Right ventricle myocardium superior (tissue), 1 donor: ENCODE data around the gene LMNTD2. TPM values are rescaled to one million over a fixed set of nuclear protein-coding genes. Genes with fewer than 3 reads are reported as not detected.

Experiments
- ATAC-seq: fragments of 200-7000 bp; cut with Tn5 transposase; one replicate; pipeline ENCODE4 v1.9.1; 2020; ENCODE audit warnings: mild to moderate bottlenecking; ENCODE audit not compliant: poor library complexity
- DNase-seq: peaks from one replicate; pipeline ENCODE4 v3.0.0-alpha.2; 2020
- intact Hi-C: fragments of 100-400 bp; cut with DNase I; formaldehyde crosslinking; loops from one replicate; pipeline ENCODE4 v1.11.2; 2022
- total RNA-seq: library from RNA; stranded (reverse); fragmentation: NEBNext Ultra II Directional; extraction: Animal tissue kit (Norgen Biotek cat#: 25700); gene quantifications from one replicate; pipeline ENCODE4 v1.2.1, GENCODE V29; 2021
- donor health status: DM: no; HTN: yes; CAD: no; lungs with severe emphysema.

Gene LMNTD2
- total RNA-seq, 1 donor from 2014 or later: 0.22 TPM

- intact Hi-C loops: loop anchor here (10.0 kb wide), 1 partner anchor 167 kb away; no protein-coding TSS in a partner anchor
- no peak for DNase-seq
- no peak for ATAC-seq
Observed at GRCh38 chr11:557328-558132, 3.0 kb downstream of the LMNTD2 start.

DNA sequence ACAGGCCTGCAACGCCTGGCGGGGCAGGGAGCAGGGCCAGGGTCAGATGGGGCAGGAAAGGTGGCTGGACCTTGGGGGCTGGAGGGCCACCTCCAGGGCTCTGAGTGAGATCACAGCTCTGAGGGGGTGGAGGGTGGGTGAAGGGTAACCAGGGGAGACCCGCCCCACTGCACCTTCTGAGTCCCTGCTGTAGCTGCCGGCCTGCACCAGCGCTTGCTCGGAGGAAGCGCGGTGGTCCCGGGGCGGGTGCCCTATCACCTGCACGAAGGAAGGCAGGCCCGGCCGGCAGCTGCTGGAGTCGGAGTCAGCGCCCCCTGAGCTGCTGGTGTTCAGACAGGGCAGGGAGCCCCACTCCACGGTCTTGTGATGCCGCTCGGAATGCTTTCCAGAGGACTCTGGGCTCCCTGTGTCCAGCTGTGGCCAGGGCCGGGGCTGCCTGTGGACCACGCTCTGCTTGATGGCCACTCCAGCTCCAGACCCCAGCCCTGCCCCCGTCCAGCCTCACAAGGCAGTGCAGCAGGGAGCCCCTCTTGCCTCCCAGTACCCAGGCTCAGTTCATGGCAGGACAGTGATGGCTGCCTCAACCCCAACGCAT lies 3.8 kb downstream of the LMNTD2 start:
- ATAC-seq (no peak), DNase-seq (no peak)
- intact Hi-C loops: loop anchor here (10.0 kb wide), 1 partner anchor 168 kb away; no protein-coding TSS in a partner anchor

DNA sequence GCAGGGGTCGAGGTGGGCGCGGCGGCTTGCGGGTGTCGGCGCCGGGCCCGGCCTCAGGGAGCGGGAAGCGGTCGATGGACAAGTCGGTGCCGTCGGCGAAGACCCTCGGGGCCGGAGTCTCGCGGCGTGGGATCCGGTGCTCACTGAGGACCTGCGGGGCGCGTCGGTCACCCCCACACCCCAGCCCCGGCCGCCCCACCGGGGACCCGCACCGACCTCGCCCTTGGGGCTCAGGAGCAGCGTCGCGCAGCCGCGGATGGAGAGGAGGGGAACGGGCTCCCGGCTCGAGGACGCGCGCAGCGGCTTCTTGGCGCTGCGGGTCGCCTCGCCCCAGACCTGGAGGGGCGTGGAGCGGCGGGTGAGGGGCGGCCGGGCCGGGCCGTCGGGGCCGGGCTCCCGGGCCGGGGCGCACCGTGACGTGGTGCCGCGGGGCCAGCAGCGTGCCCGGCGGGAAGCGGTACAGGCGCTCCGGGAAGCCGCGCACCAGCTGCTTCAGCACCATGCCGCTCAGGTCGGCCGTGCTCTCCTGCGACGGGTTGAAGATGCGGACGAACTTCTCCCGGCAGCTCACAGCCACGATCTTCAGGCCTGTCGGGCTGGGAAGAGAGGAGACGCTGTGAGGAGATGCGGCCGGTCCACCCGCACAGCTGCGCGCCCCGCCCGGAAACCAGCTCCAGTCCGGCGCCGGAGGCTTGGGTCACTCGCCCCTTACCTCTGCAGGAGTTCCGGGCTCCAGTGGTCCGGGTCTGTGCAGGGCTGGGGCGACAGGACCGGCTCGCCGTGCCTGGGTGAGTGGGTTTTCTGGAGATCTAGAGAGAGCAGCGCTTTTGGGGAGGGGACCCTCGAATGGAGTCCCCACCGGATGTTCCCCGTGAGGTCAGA lies 4.5 kb downstream of the LMNTD2 start:
- no peak for ATAC-seq
- intact Hi-C loops: loop anchor here (10.0 kb wide), 1 partner anchor 169 kb away; no protein-coding TSS in a partner anchor

GRCh38 chr11:555227-555779 lies 5.2 kb downstream of the LMNTD2 start:
- ATAC-seq (no peak), DNase-seq (no peak)
- intact Hi-C loops: loop anchor here (10.0 kb wide), 1 partner anchor 169 kb away; no protein-coding TSS in a partner anchor

More for the DNA sequence above, 4.5 kb downstream of the LMNTD2 start:
- no peak for DNase-seq

- DNase-seq (peak; percentile 70), ATAC-seq (peak; percentile 76)
- intact Hi-C loops: loop anchor here (10.0 kb wide), 1 partner anchor 170 kb away; no protein-coding TSS in a partner anchor
Observed at GRCh38 chr11:554428-555226, 5.9 kb downstream of the LMNTD2 start.

DNA sequence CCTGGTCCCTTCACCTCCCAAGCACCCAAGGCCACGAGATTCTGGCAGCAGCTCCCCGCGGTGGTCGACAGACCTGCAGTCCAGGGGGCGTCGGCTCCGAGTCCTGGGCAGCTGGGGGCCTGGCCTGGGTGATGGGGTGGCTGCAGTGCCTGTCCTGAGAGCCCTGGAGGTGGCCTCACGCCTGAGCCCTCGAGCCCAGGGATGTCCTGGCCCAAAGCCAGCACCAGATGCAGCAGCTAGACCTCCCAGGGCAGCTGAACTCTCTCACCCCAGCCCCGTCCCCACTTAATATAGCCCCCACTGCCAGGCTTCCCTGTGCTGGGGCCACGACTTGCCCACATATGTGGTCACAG lies 6.6 kb downstream of the LMNTD2 start:
- intact Hi-C loops: loop anchor here (10.0 kb wide), 1 partner anchor 171 kb away; no protein-coding TSS in a partner anchor
- ATAC-seq (no peak), DNase-seq (no peak)

- intact Hi-C loops: loop anchor here (10.0 kb wide), 1 partner anchor 171 kb away; no protein-coding TSS in a partner anchor
- ATAC-seq (no peak), DNase-seq (no peak)
Observed at GRCh38 chr11:553083-553987, 7.2 kb downstream of the LMNTD2 start.

GRCh38 chr11:551596-551995 lies 8.9 kb downstream of the LMNTD2 start:
- ATAC-seq (no peak), DNase-seq (no peak)
- intact Hi-C loops: loop anchor here (10.0 kb wide), 1 partner anchor 173 kb away; no protein-coding TSS in a partner anchor

DNA sequence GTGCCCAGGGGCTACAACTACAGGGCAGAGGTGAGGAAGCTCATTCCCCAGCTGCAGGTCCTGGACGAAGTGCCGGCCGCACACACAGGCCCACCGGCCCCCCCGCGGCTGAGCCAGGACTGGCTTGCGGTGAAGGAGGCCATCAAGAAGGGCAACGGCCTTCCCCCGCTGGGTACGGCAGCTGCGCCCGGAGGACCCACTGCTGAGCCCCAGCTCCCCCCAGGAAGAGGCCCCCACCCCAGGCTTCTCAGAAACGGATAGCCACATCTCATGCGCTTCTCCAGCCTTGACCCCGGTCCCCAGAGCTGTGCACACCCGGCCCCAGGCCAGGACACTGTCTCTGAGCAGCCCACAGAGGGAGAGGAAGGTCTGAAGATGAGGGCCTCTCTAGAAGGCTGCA lies 9.4 kb downstream of the LMNTD2 start:
- intact Hi-C loops: loop anchor here (10.0 kb wide), 1 partner anchor 174 kb away; no protein-coding TSS in a partner anchor
- DNase-seq (no peak), ATAC-seq (no peak)

DNA sequence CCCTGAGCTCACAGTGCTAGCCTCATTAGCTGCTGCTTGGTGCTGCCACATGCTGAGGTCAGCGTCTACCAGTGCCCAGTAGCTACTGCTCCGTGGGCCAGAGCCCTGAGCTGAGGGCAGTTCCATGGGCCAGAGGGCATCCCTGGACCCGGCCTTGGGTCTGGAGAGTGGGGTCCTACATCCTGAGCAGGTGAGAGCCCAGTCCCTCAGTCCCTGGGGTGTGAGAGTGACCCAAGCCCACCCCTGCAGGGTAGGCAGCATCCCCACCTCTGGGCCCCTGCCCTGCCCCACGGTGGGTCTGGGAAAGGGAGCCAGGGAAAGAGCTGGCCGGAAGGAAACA lies 9.8 kb downstream of the LMNTD2 start:
- no peak for ATAC-seq
- no peak for DNase-seq
- intact Hi-C loops: loop anchor here (10.0 kb wide), 1 partner anchor 174 kb away; no protein-coding TSS in a partner anchor

DNA sequence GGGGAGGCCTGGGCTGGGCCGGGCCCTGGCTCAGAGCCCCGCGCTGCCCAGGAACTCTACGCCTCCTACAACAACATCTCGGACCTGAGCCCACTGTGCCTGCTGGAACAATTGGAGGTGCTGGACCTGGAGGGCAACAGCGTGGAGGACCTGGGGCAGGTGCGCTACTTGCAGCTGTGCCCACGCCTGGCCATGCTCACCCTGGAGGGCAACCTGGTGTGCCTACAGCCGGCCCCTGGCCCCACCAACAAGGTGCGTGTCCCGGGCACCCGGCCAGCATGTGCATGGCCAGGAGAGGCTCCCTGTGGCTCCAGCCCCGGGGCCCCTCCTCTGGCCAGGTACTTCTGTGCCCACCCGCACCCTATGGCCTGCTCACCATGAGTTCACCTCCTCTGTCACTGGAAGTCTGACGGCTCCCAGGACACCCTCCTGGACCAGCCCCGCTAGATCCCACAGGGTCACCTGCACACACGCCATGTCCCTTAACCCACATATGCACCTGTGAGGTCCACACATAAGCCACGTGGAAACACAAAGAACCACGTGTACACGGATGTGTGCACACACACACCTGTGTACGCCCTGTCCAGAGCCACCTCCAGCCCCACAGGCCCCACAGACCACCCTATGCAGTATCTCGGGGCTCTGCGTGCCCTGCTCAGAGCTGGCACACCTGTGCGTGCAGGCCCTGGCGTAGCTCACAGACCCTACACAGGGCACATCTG lies 10.4 kb downstream of the LMNTD2 start:
- intact Hi-C loops: loop anchor here (10.0 kb wide), 1 partner anchor 175 kb away; no protein-coding TSS in a partner anchor
- no peak for DNase-seq
- no peak for ATAC-seq

DNA sequence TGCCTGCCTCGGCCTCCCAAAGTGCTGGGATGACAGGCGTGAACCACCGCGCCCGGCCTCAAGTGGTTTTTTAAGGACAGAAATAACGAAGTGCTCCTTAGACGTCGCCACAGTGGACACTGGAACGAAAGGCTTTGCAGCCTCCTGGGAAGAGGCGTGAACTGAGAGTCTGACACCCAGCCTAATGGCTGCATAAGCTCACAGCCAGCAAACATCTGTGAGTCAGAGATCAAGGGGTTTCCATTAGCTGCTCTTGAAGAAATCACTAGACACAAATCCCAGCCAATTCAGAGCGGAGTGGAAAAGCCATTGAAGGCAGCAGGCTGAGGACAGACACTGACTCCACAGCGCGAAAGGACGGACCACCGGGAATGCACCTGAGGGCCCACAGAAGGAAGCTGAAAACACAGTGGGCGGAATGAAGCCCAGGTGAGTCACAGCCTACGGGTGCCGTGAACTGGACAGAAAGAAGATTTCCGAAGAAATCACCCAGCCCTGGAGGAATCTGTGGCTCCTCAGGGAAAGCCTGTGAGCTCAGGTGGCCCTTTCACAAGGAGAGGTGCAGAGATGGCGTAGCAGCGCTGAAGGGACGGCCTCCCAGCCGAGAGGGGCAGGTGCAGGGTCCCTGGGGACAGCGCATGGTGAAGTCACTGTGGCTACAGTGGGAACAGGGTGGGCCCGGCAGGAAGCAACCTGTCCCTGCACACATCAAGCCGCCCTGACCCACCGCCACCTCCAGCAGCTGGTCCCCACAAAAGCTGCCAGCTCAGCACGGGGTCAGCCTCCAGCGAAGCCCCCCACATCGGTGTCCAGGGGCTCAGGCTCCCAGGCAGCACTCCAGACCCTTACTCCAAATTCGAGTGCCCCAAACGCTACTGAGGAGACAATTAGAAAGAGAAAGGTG lies 11.6 kb downstream of the LMNTD2 start:
- intact Hi-C loops: no loop called here
- ATAC-seq (no peak), DNase-seq (no peak)

GRCh38 chr11:545171-545570 lies 15.4 kb downstream of the LMNTD2 start:
- ATAC-seq: no peak
- no peak for DNase-seq
- intact Hi-C loops: no loop called here

GRCh38 chr11:544817-545166 lies 15.7 kb downstream of the LMNTD2 start:
- DNase-seq (no peak), ATAC-seq (no peak)

DNA sequence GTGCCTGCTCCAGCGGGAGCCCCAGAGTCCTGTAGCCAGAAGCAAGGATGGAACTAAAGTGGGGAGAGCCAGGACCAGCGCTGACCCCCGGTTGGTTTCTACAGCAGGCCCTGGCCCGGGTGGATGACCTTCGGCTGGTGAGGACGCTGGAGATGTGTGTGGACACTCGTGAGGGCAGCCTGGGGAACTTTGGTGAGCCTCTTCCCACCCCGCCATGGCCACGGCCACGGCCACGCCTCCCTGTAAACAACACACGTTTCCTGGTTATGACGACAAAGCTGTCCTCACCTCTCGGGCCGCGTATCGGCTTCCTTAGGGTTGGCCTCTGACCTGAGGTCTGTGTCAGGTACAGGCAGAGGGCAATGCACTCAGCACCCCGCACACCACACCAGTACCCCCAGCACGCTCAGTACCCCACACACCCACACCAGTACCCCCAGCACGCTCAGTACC lies 19.1 kb downstream of the LMNTD2 start:
- DNase-seq (peak; percentile 36), ATAC-seq (no peak)
- intact Hi-C loops: no loop called here

More at GRCh38 chr11:544817-545166, 15.7 kb downstream of the LMNTD2 start:
- intact Hi-C loops: no loop called here
